ENCODE results near the gene ZNF350.
"Not testable (repeated sequence)": the region's sequence is repeated elsewhere in the genome, so short reads cannot be mapped to it uniquely, and the experiment has no call there.

ZNF350 gene

GRCh38 chr19:52007806-52008557 is 21.3 kb upstream of the ZNF350 start, which contains the start of gene ZNF615:
Gene ZNF615, minus strand, starts transcription at chr19:52008211. Its CDS starts 4,500 bp downstream, at chr19:52003711.
- Histone ChIP-seq H3K27me3 (ENCODE audit: control insufficient read depth in 1 of 2, insufficient read depth in 2 of 2, low read length in 2 of 2) (no peaks in the 10 kb centered on the region), H3K9ac (ENCODE audit: low read length in 2 of 2) (peak within 1 kb of the TSS; percentile 68 to 97), H3K36me3 (ENCODE audit: control insufficient read depth in 2 of 2, insufficient read depth in 2 of 2, low read length in 2 of 2) (peaks cover 10 to 12% of the 10 kb centered on the region in 2 donors), H3K4me1 (ENCODE audit: control insufficient read depth, insufficient read depth, low read length) (peaks cover 10% of the 10 kb centered on the region), H3K4me3 (ENCODE audit: low read length in 2 of 2) (peak within 1 kb of the TSS; percentile 86 to 99), H3K27ac (ENCODE audit: low read length) (peak within 1 kb of the TSS; percentile 91), H3K9me3 (ENCODE audit: control insufficient read depth in 2 of 2, low read length in 2 of 2) (no peaks in the 10 kb centered on the region)

GRCh38 chr19:52007451-52007805 is 20.8 kb upstream of the ZNF350 start:
- no peaks in the 10 kb centered on the region for H3K27me3 ChIP-seq (ENCODE audit: control insufficient read depth in 1 of 2, insufficient read depth in 2 of 2, low read length in 2 of 2)
- H3K4me1 ChIP-seq (ENCODE audit: control insufficient read depth, insufficient read depth, low read length), result peaks cover 10% of the 10 kb centered on the region
- H3K27ac ChIP-seq (ENCODE audit: low read length), result peak overlapping the region; percentile 91
- peak overlapping the region; percentile 68 to 97 for H3K9ac ChIP-seq (ENCODE audit: low read length in 2 of 2)
- peak overlapping the region; percentile 86 to 99 for H3K4me3 ChIP-seq (ENCODE audit: low read length in 2 of 2)
- peaks cover 4 to 7% of the 10 kb centered on the region in 2 donors for H3K36me3 ChIP-seq (ENCODE audit: control insufficient read depth in 2 of 2, insufficient read depth in 2 of 2, low read length in 2 of 2)
- no peaks in the 10 kb centered on the region for H3K9me3 ChIP-seq (ENCODE audit: control insufficient read depth in 2 of 2, low read length in 2 of 2)

DNA sequence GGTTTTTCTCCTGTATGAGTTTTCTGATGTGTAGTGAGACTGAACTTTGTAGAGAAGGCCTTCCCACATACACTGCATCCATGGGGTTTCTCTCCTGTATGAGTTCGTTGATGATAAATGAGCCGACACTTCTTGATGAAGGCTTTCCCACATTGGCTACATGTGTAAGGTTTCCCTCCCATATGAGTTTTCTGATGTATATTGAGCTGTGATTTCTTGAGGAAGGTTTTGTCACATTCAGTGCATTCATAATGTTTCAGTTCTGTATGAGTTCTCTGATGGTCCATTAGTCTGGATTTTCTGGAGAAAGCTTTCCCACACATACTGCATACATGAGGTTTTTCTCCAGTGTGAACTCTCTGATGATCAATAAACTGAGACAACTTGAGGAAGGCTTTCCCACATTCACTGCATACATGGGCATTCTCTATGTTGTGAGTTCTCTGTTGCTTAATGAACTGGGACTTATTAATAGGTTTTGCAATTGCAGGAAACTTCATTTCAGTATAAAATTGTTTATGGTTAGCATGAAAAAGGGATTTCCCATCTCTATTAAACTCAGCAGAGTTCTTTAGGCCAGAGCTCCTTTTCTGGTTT is 7.5 kb upstream of the ZNF350 start:
- H3K27ac ChIP-seq (ENCODE audit: low read length), result no peak overlapping the region
- no peaks in the 10 kb centered on the region for H3K4me1 ChIP-seq (ENCODE audit: control insufficient read depth, insufficient read depth, low read length)
- no peak overlapping the region for H3K9ac ChIP-seq (ENCODE audit: low read length in 2 of 2)
- H3K4me3 ChIP-seq (ENCODE audit: low read length in 2 of 2), result peak overlapping the region in 1 of 2 donors; percentile 58
- H3K36me3 ChIP-seq (ENCODE audit: control insufficient read depth in 2 of 2, insufficient read depth in 2 of 2, low read length in 2 of 2), result peaks cover 53 to 57% of the 10 kb centered on the region in 2 donors
- H3K9me3 ChIP-seq (ENCODE audit: control insufficient read depth in 2 of 2, low read length in 2 of 2), result peaks cover 27 to 39% of the 10 kb centered on the region in 2 donors
- no peaks in the 10 kb centered on the region for H3K27me3 ChIP-seq (ENCODE audit: control insufficient read depth in 1 of 2, insufficient read depth in 2 of 2, low read length in 2 of 2)

DNA sequence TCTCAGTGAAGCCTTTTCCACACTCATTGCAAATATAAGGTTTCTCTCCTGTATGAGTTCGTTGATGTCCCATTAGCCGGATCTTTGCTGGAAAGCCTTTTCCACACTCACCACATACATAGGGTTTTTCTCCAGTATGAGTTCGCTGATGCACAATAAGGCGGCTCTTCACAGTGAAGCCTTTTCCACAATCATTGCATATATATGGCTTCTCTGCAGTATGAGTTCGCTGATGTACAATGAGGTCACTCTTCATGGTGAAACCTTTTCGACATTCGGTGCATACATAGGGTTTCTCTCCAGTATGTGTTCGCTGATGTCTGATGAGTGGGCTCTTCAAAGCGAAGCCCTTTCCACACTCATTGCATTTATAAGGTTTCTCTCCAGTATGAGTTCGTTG is 6.8 kb upstream of the ZNF350 start:
- Histone ChIP-seq H3K27me3 (ENCODE audit: control insufficient read depth in 1 of 2, insufficient read depth in 2 of 2, low read length in 2 of 2) (no peaks in the 10 kb centered on the region), H3K9ac (ENCODE audit: low read length in 2 of 2) (no peak overlapping the region), H3K36me3 (ENCODE audit: control insufficient read depth in 2 of 2, insufficient read depth in 2 of 2, low read length in 2 of 2) (peaks cover 49 to 50% of the 10 kb centered on the region in 2 donors), H3K4me3 (ENCODE audit: low read length in 2 of 2) (peak overlapping the region in 1 of 2 donors; percentile 58), H3K4me1 (ENCODE audit: control insufficient read depth, insufficient read depth, low read length) (no peaks in the 10 kb centered on the region), H3K9me3 (ENCODE audit: control insufficient read depth in 2 of 2, low read length in 2 of 2) (peaks cover 27 to 44% of the 10 kb centered on the region in 2 donors), H3K27ac (ENCODE audit: low read length) (no peak overlapping the region)

DNA sequence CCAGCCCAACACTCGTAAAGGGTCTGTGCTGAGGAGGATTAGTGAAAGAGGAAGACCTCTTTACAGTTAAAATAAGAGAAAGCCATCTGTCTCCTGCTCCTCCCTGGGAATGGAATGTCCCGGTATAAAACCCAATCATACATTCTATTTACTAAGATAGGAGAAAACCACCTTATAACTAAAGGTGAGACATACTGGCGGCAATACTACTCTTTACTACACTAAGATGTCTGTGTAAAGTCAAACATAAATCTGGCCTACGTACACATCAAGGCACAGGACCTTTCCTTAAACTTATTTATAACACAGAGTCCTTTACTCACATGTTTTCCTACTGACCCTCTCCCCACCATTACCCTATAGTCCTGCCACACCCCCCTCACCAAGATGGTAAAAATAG is 3.3 kb downstream of the ZNF350 start:
- H3K9ac ChIP-seq (ENCODE audit: low read length in 2 of 2), result no peak overlapping the region
- H3K36me3 ChIP-seq (ENCODE audit: control insufficient read depth in 2 of 2, insufficient read depth in 2 of 2, low read length in 2 of 2), result peaks cover 0 to 3% of the 10 kb centered on the region in 2 donors
- no peak overlapping the region for H3K4me3 ChIP-seq (ENCODE audit: low read length in 2 of 2)
- no peaks in the 10 kb centered on the region for H3K27me3 ChIP-seq (ENCODE audit: control insufficient read depth in 1 of 2, insufficient read depth in 2 of 2, low read length in 2 of 2)
- H3K9me3 ChIP-seq (ENCODE audit: control insufficient read depth in 2 of 2, low read length in 2 of 2), result peaks cover 3 to 6% of the 10 kb centered on the region in 2 donors
- peaks cover 5% of the 10 kb centered on the region for H3K4me1 ChIP-seq (ENCODE audit: control insufficient read depth, insufficient read depth, low read length)
- no peak overlapping the region for H3K27ac ChIP-seq (ENCODE audit: low read length)

- H3K4me1 ChIP-seq (ENCODE audit: control insufficient read depth, insufficient read depth, low read length); H3K27me3 ChIP-seq (ENCODE audit: control insufficient read depth in 1 of 2, insufficient read depth in 2 of 2, low read length in 2 of 2); H3K4me3 ChIP-seq (ENCODE audit: low read length in 2 of 2); H3K36me3 ChIP-seq (ENCODE audit: control insufficient read depth in 2 of 2, insufficient read depth in 2 of 2, low read length in 2 of 2); H3K27ac ChIP-seq (ENCODE audit: low read length); H3K9ac ChIP-seq (ENCODE audit: low read length in 2 of 2): not testable (repeated sequence)
- H3K9me3 ChIP-seq (ENCODE audit: control insufficient read depth in 2 of 2, low read length in 2 of 2), result peaks cover 12 to 17% of the 10 kb centered on the region in 2 donors
These were observed 5.7 kb downstream of the ZNF350 start for GRCh38 chr19:51980926-51981325.

DNA sequence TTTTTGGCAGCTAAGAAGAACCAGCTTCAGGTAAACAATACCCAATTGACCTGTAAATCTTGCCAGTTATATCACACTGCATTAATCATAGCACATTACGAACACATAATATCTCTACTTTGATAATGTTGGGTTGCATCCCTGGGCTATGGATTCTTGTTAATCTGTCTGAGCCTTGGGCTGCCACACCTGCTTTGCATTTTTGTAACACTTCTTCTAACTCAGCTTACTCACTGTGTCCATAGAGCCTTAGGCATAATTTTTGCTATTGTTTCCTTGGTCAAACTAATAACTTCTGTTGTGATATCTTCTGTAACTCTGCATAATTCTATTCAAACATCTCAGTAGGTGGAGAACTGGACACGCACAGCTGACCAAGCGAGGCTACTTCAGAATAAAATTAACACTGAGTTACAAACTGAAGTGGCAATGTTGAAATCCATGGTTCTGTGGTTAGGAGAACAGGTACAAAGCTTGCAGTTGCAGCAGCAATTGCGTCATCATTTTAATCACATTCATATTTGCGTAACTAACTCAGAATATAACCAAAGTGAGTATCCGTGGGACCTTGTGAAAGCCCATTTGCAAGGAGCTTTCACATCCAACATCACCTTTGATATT is 6.4 kb downstream of the ZNF350 start:
- H3K27me3 ChIP-seq (ENCODE audit: control insufficient read depth in 1 of 2, insufficient read depth in 2 of 2, low read length in 2 of 2), result no peaks in the 10 kb centered on the region
- peaks cover 1% of the 10 kb centered on the region for H3K4me1 ChIP-seq (ENCODE audit: control insufficient read depth, insufficient read depth, low read length)
- H3K9me3 ChIP-seq (ENCODE audit: control insufficient read depth in 2 of 2, low read length in 2 of 2), result peaks cover 12 to 17% of the 10 kb centered on the region in 2 donors
- H3K4me3 ChIP-seq (ENCODE audit: low read length in 2 of 2), result no peak overlapping the region
- H3K9ac ChIP-seq (ENCODE audit: low read length in 2 of 2), result no peak overlapping the region
- H3K36me3 ChIP-seq (ENCODE audit: control insufficient read depth in 2 of 2, insufficient read depth in 2 of 2, low read length in 2 of 2), result peaks cover 0 to 3% of the 10 kb centered on the region in 2 donors
- no peak overlapping the region for H3K27ac ChIP-seq (ENCODE audit: low read length)

- H3K27ac ChIP-seq (ENCODE audit: low read length), result no peak overlapping the region
- no peaks in the 10 kb centered on the region for H3K4me1 ChIP-seq (ENCODE audit: control insufficient read depth, insufficient read depth, low read length)
- no peak overlapping the region for H3K9ac ChIP-seq (ENCODE audit: low read length in 2 of 2)
- H3K27me3 ChIP-seq (ENCODE audit: control insufficient read depth in 1 of 2, insufficient read depth in 2 of 2, low read length in 2 of 2), result no peaks in the 10 kb centered on the region
- peaks cover 16 to 19% of the 10 kb centered on the region in 2 donors for H3K9me3 ChIP-seq (ENCODE audit: control insufficient read depth in 2 of 2, low read length in 2 of 2)
- H3K36me3 ChIP-seq (ENCODE audit: control insufficient read depth in 2 of 2, insufficient read depth in 2 of 2, low read length in 2 of 2), result peaks cover 6 to 12% of the 10 kb centered on the region in 2 donors
- H3K4me3 ChIP-seq (ENCODE audit: low read length in 2 of 2), result no peak overlapping the region
These were observed 7.8 kb downstream of the ZNF350 start for GRCh38 chr19:51978882-51979281.

- H3K4me1 ChIP-seq (ENCODE audit: control insufficient read depth, insufficient read depth, low read length), result no peaks in the 10 kb centered on the region
- H3K27ac ChIP-seq (ENCODE audit: low read length), result no peak overlapping the region
- no peak overlapping the region for H3K9ac ChIP-seq (ENCODE audit: low read length in 2 of 2)
- peaks cover 23 to 28% of the 10 kb centered on the region in 2 donors for H3K9me3 ChIP-seq (ENCODE audit: control insufficient read depth in 2 of 2, low read length in 2 of 2)
- peaks cover 15 to 26% of the 10 kb centered on the region in 2 donors for H3K36me3 ChIP-seq (ENCODE audit: control insufficient read depth in 2 of 2, insufficient read depth in 2 of 2, low read length in 2 of 2)
- H3K4me3 ChIP-seq (ENCODE audit: low read length in 2 of 2), result no peak overlapping the region
- no peaks in the 10 kb centered on the region for H3K27me3 ChIP-seq (ENCODE audit: control insufficient read depth in 1 of 2, insufficient read depth in 2 of 2, low read length in 2 of 2)
These were observed 9.3 kb downstream of the ZNF350 start for GRCh38 chr19:51977346-51977745.

GRCh38 chr19:51976852-51977251 is 9.8 kb downstream of the ZNF350 start:
- Histone ChIP-seq H3K4me1 (ENCODE audit: control insufficient read depth, insufficient read depth, low read length) (no peaks in the 10 kb centered on the region), H3K27ac (ENCODE audit: low read length) (no peak overlapping the region), H3K4me3 (ENCODE audit: low read length in 2 of 2) (no peak overlapping the region), H3K9me3 (ENCODE audit: control insufficient read depth in 2 of 2, low read length in 2 of 2) (peaks cover 25 to 31% of the 10 kb centered on the region in 2 donors), H3K9ac (ENCODE audit: low read length in 2 of 2) (no peak overlapping the region), H3K27me3 (ENCODE audit: control insufficient read depth in 1 of 2, insufficient read depth in 2 of 2, low read length in 2 of 2) (no peaks in the 10 kb centered on the region), H3K36me3 (ENCODE audit: control insufficient read depth in 2 of 2, insufficient read depth in 2 of 2, low read length in 2 of 2) (peaks cover 18 to 31% of the 10 kb centered on the region in 2 donors)

Measured in stomach smooth muscle (tissue), 2 donors.